Panc1 (cell line): ENCODE measurements around the gene BARHL1. TPM values are rescaled to one million over a fixed set of nuclear protein-coding genes. Genes with fewer than 3 reads are reported as not detected.

Source experiments
- ATAC-seq: fragments of 200-7000 bp; cut with Tn5 transposase; 2 replicates; pipeline ENCODE4 v1.9.1; 2020; ENCODE audit warnings: mild to moderate bottlenecking, moderate library complexity
- BruUV-seq: library from RNA; stranded (reverse); fragments of 400-500 nt; replicated peaks from 2 replicates; lab custom pipeline; 2021; lab: Mats Ljungman, UMichigan
- CTCF ChIA-PET: fragments of 300-600 bp; sonication (Branson Sonifier 250); formaldehyde crosslinking; loops from one replicate; lab custom pipeline; 2022; ENCODE audit warnings: antibody characterized with exemption; lab: Charles Lee
- POLR2A ChIA-PET: fragments of 300-600 bp; sonication (Branson Sonifier 250); formaldehyde crosslinking; loops from one replicate; lab custom pipeline; 2022; ENCODE audit warnings: antibody characterized with exemption; lab: Charles Lee
- DNase-seq: peaks from one replicate; pipeline ENCODE4 v3.0.0-alpha.2; 2010; ENCODE audit warnings: low read depth, low spot score
- H3K27ac ChIP-seq: 2 replicates; pipeline ENCODE4 v1.5.1; 2011; ENCODE audit warnings: mild to moderate bottlenecking, low read length, inconsistent platforms
- H3K27me3 ChIP-seq: fragments of 200-500 bp; sonication (Bioruptor generic); 2 replicates; pipeline ENCODE4 v1.6.0; 2014; ENCODE audit warnings: low read length, inconsistent platforms; ENCODE audit not compliant: control insufficient read depth, insufficient read depth
- H3K36me3 ChIP-seq: fragments of 200-500 bp; sonication (Bioruptor generic); 2 replicates; pipeline ENCODE4 v1.5.1; 2014; ENCODE audit warnings: inconsistent platforms, mild to moderate bottlenecking, low read length, moderate library complexity; ENCODE audit not compliant: control insufficient read depth, insufficient read depth
- H3K4me1 ChIP-seq: 2 replicates; pipeline ENCODE4 v1.5.1; 2011; ENCODE audit warnings: inconsistent platforms, mild to moderate bottlenecking, low read length, moderate library complexity; ENCODE audit not compliant: control insufficient read depth, insufficient read depth
- H3K4me3 ChIP-seq, 2 experiments: 2 replicates each; pipeline ENCODE4 v1.5.1; 2011 to 2012; ENCODE audit warnings: low read depth in 2 of 2, low read length in 2 of 2, mild to moderate bottlenecking in 2 of 2, inconsistent platforms in 1 of 2, moderate library complexity in 1 of 2
- H3K9me3 ChIP-seq: fragments of 200-500 bp; sonication (Bioruptor generic); 2 replicates; pipeline ENCODE4 v1.5.1; 2014; ENCODE audit warnings: low read depth, mild to moderate bottlenecking, inconsistent platforms, low read length, moderate library complexity; ENCODE audit not compliant: control insufficient read depth, insufficient read depth
- POLR2AphosphoS5 ChIP-seq: IDR thresholded peaks from 2 replicates; pipeline ENCODE4 v1.6.1; 2012; ENCODE audit warnings: mild to moderate bottlenecking, low read depth, low read length, moderate library complexity
- SIN3A ChIP-seq: IDR thresholded peaks from 2 replicates; pipeline ENCODE4 v1.6.1; 2012; ENCODE audit warnings: low read depth, mild to moderate bottlenecking, low read length, moderate library complexity, borderline replicate concordance; ENCODE audit not compliant: insufficient read depth
- TCF7L2 ChIP-seq: IDR thresholded peaks from 2 replicates; pipeline ENCODE4 v1.6.1; 2011; ENCODE audit warnings: mild to moderate bottlenecking, low read depth, low read length, inconsistent platforms
- in situ Hi-C: cut with HindIII; loops from 2 replicates; pipeline ENCODE4 v1.10.0; 2016; ENCODE audit warnings: low sequenced_read_pairs, low pct_unique_long_range_greater_than_20kb
- intact Hi-C: fragments of 100-400 bp; cut with micrococcal nuclease; formaldehyde crosslinking; loops from one replicate; pipeline ENCODE4 v1.10.0; 2022; ENCODE audit not compliant: unreplicated experiment
- total RNA-seq: library from RNA; stranded (reverse); gene quantifications from one replicate; pipeline ENCODE4 v1.2.1, GENCODE V29; 2021; ENCODE audit not compliant: unreplicated experiment
- TF ChIP-seq, protein P1 (sequence below), 2 experiments: IDR thresholded peaks; 2 replicates each; pipeline ENCODE4 v1.6.1; 2011 to 2012; ENCODE audit warnings: low read depth in 2 of 2, control low read depth in 1 of 2, low read length in 1 of 2, mild to moderate bottlenecking in 1 of 2, moderate library complexity in 1 of 2; ENCODE audit not compliant: insufficient read depth in 1 of 2
- TF ChIP-seq, protein P2 (sequence below): fragments of 450-650 bp; IDR thresholded peaks from 2 replicates; pipeline ENCODE4 v1.5.1; 2017; ENCODE audit warnings: mild to moderate bottlenecking

BARHL1 gene
- total RNA-seq, 1 experiment from 2014 or later = not detected

DNA sequence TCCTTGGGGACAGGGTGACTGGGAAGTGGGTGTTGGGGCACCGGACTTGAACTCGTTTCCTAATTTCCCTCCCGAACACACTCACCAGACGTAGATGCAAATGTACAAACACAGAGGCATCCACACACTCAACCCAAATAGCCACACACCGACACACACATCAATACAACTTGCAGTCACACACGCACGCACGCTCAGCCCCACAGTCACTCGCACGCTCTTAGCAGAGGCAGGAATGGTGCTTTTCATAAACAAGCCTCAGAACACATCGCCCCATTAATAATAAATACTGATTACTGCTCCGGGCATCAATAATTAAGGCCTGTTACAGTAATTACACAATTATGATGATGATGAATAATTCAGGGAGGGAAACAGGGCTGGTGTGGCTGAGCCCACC, 5.7 kb downstream of the BARHL1 start:
- BruUV-seq = no TSS peak
- Histone ChIP-seq H3K27ac (no peak overlapping the region), H3K27me3 (peaks cover 2% of the 10 kb centered on the region; the same call in 1 of the 2 replicates), H3K9me3 (no peaks in the 10 kb centered on the region), H3K4me1 (no peaks in the 10 kb centered on the region), H3K36me3 (no peaks in the 10 kb centered on the region), H3K4me3 (no peak overlapping the region)
- DNase-seq (no peak), ATAC-seq (no peak)
- intact Hi-C loops (no loop called here), in situ Hi-C loops (no loop called here)
- ChIA-PET CTCF (no interaction called here), POLR2A (no interaction called here)
- TF ChIP-seq POLR2AphosphoS5 (no peak), TCF7L2 (no peak), SIN3A (no peak)
- TF ChIP-seq, protein P1, sequence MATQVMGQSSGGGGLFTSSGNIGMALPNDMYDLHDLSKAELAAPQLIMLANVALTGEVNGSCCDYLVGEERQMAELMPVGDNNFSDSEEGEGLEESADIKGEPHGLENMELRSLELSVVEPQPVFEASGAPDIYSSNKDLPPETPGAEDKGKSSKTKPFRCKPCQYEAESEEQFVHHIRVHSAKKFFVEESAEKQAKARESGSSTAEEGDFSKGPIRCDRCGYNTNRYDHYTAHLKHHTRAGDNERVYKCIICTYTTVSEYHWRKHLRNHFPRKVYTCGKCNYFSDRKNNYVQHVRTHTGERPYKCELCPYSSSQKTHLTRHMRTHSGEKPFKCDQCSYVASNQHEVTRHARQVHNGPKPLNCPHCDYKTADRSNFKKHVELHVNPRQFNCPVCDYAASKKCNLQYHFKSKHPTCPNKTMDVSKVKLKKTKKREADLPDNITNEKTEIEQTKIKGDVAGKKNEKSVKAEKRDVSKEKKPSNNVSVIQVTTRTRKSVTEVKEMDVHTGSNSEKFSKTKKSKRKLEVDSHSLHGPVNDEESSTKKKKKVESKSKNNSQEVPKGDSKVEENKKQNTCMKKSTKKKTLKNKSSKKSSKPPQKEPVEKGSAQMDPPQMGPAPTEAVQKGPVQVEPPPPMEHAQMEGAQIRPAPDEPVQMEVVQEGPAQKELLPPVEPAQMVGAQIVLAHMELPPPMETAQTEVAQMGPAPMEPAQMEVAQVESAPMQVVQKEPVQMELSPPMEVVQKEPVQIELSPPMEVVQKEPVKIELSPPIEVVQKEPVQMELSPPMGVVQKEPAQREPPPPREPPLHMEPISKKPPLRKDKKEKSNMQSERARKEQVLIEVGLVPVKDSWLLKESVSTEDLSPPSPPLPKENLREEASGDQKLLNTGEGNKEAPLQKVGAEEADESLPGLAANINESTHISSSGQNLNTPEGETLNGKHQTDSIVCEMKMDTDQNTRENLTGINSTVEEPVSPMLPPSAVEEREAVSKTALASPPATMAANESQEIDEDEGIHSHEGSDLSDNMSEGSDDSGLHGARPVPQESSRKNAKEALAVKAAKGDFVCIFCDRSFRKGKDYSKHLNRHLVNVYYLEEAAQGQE (IDR thresholded peaks at IDR 0.05; ENCODE audit: insufficient read depth in 1 of 2, low read depth in 2 of 2, low read length in 1 of 2) = no peak
- TF ChIP-seq, protein P2, sequence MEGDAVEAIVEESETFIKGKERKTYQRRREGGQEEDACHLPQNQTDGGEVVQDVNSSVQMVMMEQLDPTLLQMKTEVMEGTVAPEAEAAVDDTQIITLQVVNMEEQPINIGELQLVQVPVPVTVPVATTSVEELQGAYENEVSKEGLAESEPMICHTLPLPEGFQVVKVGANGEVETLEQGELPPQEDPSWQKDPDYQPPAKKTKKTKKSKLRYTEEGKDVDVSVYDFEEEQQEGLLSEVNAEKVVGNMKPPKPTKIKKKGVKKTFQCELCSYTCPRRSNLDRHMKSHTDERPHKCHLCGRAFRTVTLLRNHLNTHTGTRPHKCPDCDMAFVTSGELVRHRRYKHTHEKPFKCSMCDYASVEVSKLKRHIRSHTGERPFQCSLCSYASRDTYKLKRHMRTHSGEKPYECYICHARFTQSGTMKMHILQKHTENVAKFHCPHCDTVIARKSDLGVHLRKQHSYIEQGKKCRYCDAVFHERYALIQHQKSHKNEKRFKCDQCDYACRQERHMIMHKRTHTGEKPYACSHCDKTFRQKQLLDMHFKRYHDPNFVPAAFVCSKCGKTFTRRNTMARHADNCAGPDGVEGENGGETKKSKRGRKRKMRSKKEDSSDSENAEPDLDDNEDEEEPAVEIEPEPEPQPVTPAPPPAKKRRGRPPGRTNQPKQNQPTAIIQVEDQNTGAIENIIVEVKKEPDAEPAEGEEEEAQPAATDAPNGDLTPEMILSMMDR = no peak

DNA sequence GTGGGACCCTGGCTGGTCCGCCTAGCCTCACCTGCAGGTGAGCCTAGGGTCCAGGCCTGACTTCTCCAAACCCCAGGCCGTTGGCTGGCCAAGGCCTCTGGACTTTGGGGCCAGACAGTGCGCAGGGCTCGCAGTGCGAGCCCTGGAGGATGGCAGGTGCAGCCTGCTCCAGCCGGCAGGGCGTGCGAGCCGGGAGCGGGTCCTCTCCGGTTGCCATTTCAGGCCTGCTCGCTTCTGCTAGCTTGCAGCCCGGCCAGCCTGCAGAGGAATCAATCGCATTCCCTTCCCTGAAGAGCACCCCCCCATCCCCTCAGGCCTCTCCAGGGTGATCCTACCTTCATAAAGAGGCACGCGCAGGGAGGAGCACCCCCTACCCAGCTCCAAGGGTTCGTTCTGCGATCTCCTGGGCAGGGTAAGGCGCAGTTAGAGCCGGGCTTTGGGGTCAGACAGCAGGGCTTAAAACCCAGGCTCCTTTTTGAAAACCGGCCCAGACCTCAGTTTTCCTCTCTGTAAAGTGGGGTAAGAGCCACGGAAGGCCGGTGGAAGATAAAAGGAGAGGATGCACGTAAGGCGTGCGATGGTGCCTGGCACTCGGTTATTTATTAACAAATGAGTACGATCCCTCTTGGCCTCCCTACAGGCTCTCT, 6.2 kb downstream of the BARHL1 start:
- Histone ChIP-seq H3K4me3 (no peak overlapping the region), H3K27ac (no peak overlapping the region), H3K9me3 (no peaks in the 10 kb centered on the region), H3K27me3 (no peaks in the 10 kb centered on the region; the same call in 1 of the 2 replicates), H3K36me3 (no peaks in the 10 kb centered on the region), H3K4me1 (no peaks in the 10 kb centered on the region)
- in situ Hi-C loops = no loop called here
- intact Hi-C loops = no loop called here
- TF ChIP-seq SIN3A (no peak), POLR2AphosphoS5 (no peak), TCF7L2 (no peak)
- TF ChIP-seq, protein P1 (IDR thresholded peaks at IDR 0.05; ENCODE audit: insufficient read depth in 1 of 2, low read depth in 2 of 2, low read length in 1 of 2) = no peak
- TF ChIP-seq, protein P2 = no peak
- ATAC-seq (no peak), DNase-seq (no peak)
- no TSS peak for BruUV-seq
- CTCF ChIA-PET = no interaction called here
- POLR2A ChIA-PET = no interaction called here
